Measurements from ENCODE around the gene ZSCAN12. TPM values are rescaled to one million over a fixed set of nuclear protein-coding genes. Genes with fewer than 3 reads are reported as not detected.

Gene ZSCAN12
- total and polyA plus RNA-seq, 2 experiments from 2014 or later = 0.88 to 3.1 TPM

GRCh38 chr6:28429781-28430180 lies 30.2 kb upstream of the ZSCAN12 start:
- TF ChIP-seq EZH2 (IDR thresholded peaks at IDR 0.05; ENCODE audit: insufficient read depth, poor library complexity, severe bottlenecking) (no peak), EZH2phosphoT487 (IDR thresholded peaks at IDR 0.05; ENCODE audit: insufficient read depth, low read depth) (no peak)
- Histone ChIP-seq H3K4me2 (ENCODE audit: unreplicated experiment) (no peak overlapping the region), H3K79me2 (ENCODE audit: insufficient read depth) (no peaks in the 10 kb centered on the region), H3K9ac (no peak overlapping the region), H3K4me3 (no peak overlapping the region), H3K36me3 (ENCODE audit: low read depth) (no peaks in the 10 kb centered on the region), H3K27me3 (replicated peaks; ENCODE audit: insufficient read depth) (no peaks in the 10 kb centered on the region), H2AFZ (no peak overlapping the region), H3K9me3 (ENCODE audit: low read depth) (no peaks in the 10 kb centered on the region), H3K27ac (no peak overlapping the region), H3F3A (ENCODE audit: insufficient read depth) (no peaks in the 10 kb centered on the region), H4K20me1 (ENCODE audit: insufficient read depth) (no peaks in the 10 kb centered on the region), H3K4me1 (ENCODE audit: insufficient read depth) (no peaks in the 10 kb centered on the region), H3K9me2 (ENCODE audit: insufficient read depth) (no peaks in the 10 kb centered on the region)
- WGBS, 2 experiments (ENCODE audit: low coverage in 1 of 2, low lambda C conversion rate in 2 of 2, missing lambda C conversion rate in 2 of 2) = 86% methylated on average over 16 of the region's 16 CpGs
- in situ Hi-C loops (cut with MboI) = no loop called here
- no peak for DNase-seq

GRCh38 chr6:28425944-28426541 lies 26.5 kb upstream of the ZSCAN12 start:
- H3K9ac ChIP-seq = no peak overlapping the region
- H3K9me3 ChIP-seq (ENCODE audit: low read depth) = no peaks in the 10 kb centered on the region
- no peak overlapping the region for H3K27ac ChIP-seq
- DNase-seq = no peak
- no peak overlapping the region for H3K4me3 ChIP-seq
- no peaks in the 10 kb centered on the region for H3F3A ChIP-seq (ENCODE audit: insufficient read depth)
- H3K79me2 ChIP-seq (ENCODE audit: insufficient read depth) = no peaks in the 10 kb centered on the region
- no peaks in the 10 kb centered on the region for H4K20me1 ChIP-seq (ENCODE audit: insufficient read depth)
- no peaks in the 10 kb centered on the region; the same call in 1 of the 2 replicates for H3K36me3 ChIP-seq (ENCODE audit: low read depth)
- H2AFZ ChIP-seq = no peak overlapping the region
- H3K4me2 ChIP-seq (ENCODE audit: unreplicated experiment) = no peak overlapping the region
- WGBS, 2 experiments (ENCODE audit: low coverage in 1 of 2, low lambda C conversion rate in 2 of 2, missing lambda C conversion rate in 2 of 2) = 92 to 93% methylated on average over 4 of the region's 4 CpGs
- H3K27me3 ChIP-seq (replicated peaks; ENCODE audit: insufficient read depth) = no peaks in the 10 kb centered on the region
- no peaks in the 10 kb centered on the region for H3K4me1 ChIP-seq (ENCODE audit: insufficient read depth)
- in situ Hi-C loops (cut with MboI) = no loop called here
- TF ChIP-seq EZH2phosphoT487 (IDR thresholded peaks at IDR 0.05; ENCODE audit: insufficient read depth, low read depth) (no peak), EZH2 (IDR thresholded peaks at IDR 0.05; ENCODE audit: insufficient read depth, poor library complexity, severe bottlenecking) (no peak)
- H3K9me2 ChIP-seq (ENCODE audit: insufficient read depth) = no peaks in the 10 kb centered on the region

- Histone ChIP-seq H3K27ac (no peak overlapping the region), H3F3A (ENCODE audit: insufficient read depth) (no peaks in the 10 kb centered on the region), H3K79me2 (ENCODE audit: insufficient read depth) (no peaks in the 10 kb centered on the region), H3K4me2 (ENCODE audit: unreplicated experiment) (no peak overlapping the region), H3K36me3 (ENCODE audit: low read depth) (no peaks in the 10 kb centered on the region; the same call in 1 of the 2 replicates), H3K9ac (no peak overlapping the region), H4K20me1 (ENCODE audit: insufficient read depth) (no peaks in the 10 kb centered on the region), H3K4me3 (no peak overlapping the region), H3K9me2 (ENCODE audit: insufficient read depth) (no peaks in the 10 kb centered on the region), H3K9me3 (ENCODE audit: low read depth) (no peaks in the 10 kb centered on the region), H3K4me1 (ENCODE audit: insufficient read depth) (no peaks in the 10 kb centered on the region), H2AFZ (no peak overlapping the region), H3K27me3 (replicated peaks; ENCODE audit: insufficient read depth) (no peaks in the 10 kb centered on the region)
- TF ChIP-seq EZH2 (IDR thresholded peaks at IDR 0.05; ENCODE audit: insufficient read depth, poor library complexity, severe bottlenecking) (no peak), EZH2phosphoT487 (IDR thresholded peaks at IDR 0.05; ENCODE audit: insufficient read depth, low read depth) (no peak)
- in situ Hi-C loops (cut with MboI) = no loop called here
- no peak for DNase-seq
Observed at GRCh38 chr6:28424163-28424562, 24.6 kb upstream of the ZSCAN12 start.

- Histone ChIP-seq H3K27me3 (replicated peaks; ENCODE audit: insufficient read depth) (no peaks in the 10 kb centered on the region), H4K20me1 (ENCODE audit: insufficient read depth) (no peaks in the 10 kb centered on the region), H3K9ac (no peak overlapping the region), H3K4me1 (ENCODE audit: insufficient read depth) (no peaks in the 10 kb centered on the region), H3K36me3 (ENCODE audit: low read depth) (no peaks in the 10 kb centered on the region; the same call in 1 of the 2 replicates), H3F3A (ENCODE audit: insufficient read depth) (no peaks in the 10 kb centered on the region), H3K4me3 (no peak overlapping the region), H3K9me3 (ENCODE audit: low read depth) (no peaks in the 10 kb centered on the region), H3K9me2 (ENCODE audit: insufficient read depth) (no peaks in the 10 kb centered on the region), H3K27ac (no peak overlapping the region), H3K79me2 (ENCODE audit: insufficient read depth) (no peaks in the 10 kb centered on the region), H2AFZ (no peak overlapping the region), H3K4me2 (ENCODE audit: unreplicated experiment) (no peak overlapping the region)
- no peak for DNase-seq
- no peak for TF ChIP-seq EZH2phosphoT487 (IDR thresholded peaks at IDR 0.05; ENCODE audit: insufficient read depth, low read depth)
- no peak for TF ChIP-seq EZH2 (IDR thresholded peaks at IDR 0.05; ENCODE audit: insufficient read depth, poor library complexity, severe bottlenecking)
- in situ Hi-C loops (cut with MboI) = no loop called here
- WGBS, 2 experiments (ENCODE audit: low coverage in 1 of 2, low lambda C conversion rate in 2 of 2, missing lambda C conversion rate in 2 of 2) = 97 to 100% methylated on average over 1 of the region's 1 CpG
Observed at GRCh38 chr6:28423546-28423945, 24.0 kb upstream of the ZSCAN12 start.

GRCh38 chr6:28413681-28414080 lies 14.1 kb upstream of the ZSCAN12 start:
- Histone ChIP-seq H3K27me3 (replicated peaks; ENCODE audit: insufficient read depth) (no peaks in the 10 kb centered on the region), H3K9ac (no peak overlapping the region), H3K4me2 (ENCODE audit: unreplicated experiment) (no peak overlapping the region), H2AFZ (no peak overlapping the region), H3K79me2 (ENCODE audit: insufficient read depth) (no peaks in the 10 kb centered on the region), H3K9me2 (ENCODE audit: insufficient read depth) (no peaks in the 10 kb centered on the region), H4K20me1 (ENCODE audit: insufficient read depth) (no peaks in the 10 kb centered on the region), H3K36me3 (ENCODE audit: low read depth) (no peaks in the 10 kb centered on the region), H3K4me3 (no peak overlapping the region), H3K9me3 (ENCODE audit: low read depth) (no peaks in the 10 kb centered on the region), H3K4me1 (ENCODE audit: insufficient read depth) (no peaks in the 10 kb centered on the region), H3K27ac (no peak overlapping the region), H3F3A (ENCODE audit: insufficient read depth) (no peaks in the 10 kb centered on the region; the same call in 1 of the 2 replicates)
- TF ChIP-seq EZH2phosphoT487 (IDR thresholded peaks at IDR 0.05; ENCODE audit: insufficient read depth, low read depth) = no peak
- no peak for TF ChIP-seq EZH2 (IDR thresholded peaks at IDR 0.05; ENCODE audit: insufficient read depth, poor library complexity, severe bottlenecking)
- in situ Hi-C loops (cut with MboI) = no loop called here
- no peak for DNase-seq
